Left ventricle myocardium superior (tissue), 1 donor: ENCODE measurements around the gene FGFR3. TPM values are rescaled to one million over a fixed set of nuclear protein-coding genes. Genes with fewer than 3 reads are reported as not detected.

ENCODE experiments used
- ATAC-seq: fragments of 200-7000 bp; cut with Tn5 transposase; one replicate; pipeline ENCODE4 v1.9.1; 2020; ENCODE audit warnings: mild to moderate bottlenecking, moderate library complexity
- DNase-seq: peaks from one replicate; pipeline ENCODE4 v3.0.0-alpha.2; 2020
- intact Hi-C: fragments of 100-400 bp; cut with micrococcal nuclease; formaldehyde crosslinking; loops from one replicate; pipeline ENCODE4 v1.11.0; 2022
- long read RNA-seq: library from polyadenylated mRNA; unstranded; transcript quantifications from one replicate; pipeline ENCODE4 v2.0.0, GENCODE V29; 2021
- total RNA-seq: library from RNA; stranded (reverse); fragmentation: NEBNext Ultra II Directional; extraction: Animal tissue kit (Norgen Biotek cat#: 25700); gene quantifications from one replicate; pipeline ENCODE4 v1.2.1, GENCODE V29; 2021
- donor health status: DM: no; HTN: yes; CAD: no; lungs with severe emphysema.

The FGFR3 gene
- total RNA-seq, result 1.7 TPM
- long read RNA-seq, partial matches to known transcripts, result 8 of 9 reads
- long read RNA-seq, other reads (novel, unspliced or antisense), result 1 of 9 reads

DNA sequence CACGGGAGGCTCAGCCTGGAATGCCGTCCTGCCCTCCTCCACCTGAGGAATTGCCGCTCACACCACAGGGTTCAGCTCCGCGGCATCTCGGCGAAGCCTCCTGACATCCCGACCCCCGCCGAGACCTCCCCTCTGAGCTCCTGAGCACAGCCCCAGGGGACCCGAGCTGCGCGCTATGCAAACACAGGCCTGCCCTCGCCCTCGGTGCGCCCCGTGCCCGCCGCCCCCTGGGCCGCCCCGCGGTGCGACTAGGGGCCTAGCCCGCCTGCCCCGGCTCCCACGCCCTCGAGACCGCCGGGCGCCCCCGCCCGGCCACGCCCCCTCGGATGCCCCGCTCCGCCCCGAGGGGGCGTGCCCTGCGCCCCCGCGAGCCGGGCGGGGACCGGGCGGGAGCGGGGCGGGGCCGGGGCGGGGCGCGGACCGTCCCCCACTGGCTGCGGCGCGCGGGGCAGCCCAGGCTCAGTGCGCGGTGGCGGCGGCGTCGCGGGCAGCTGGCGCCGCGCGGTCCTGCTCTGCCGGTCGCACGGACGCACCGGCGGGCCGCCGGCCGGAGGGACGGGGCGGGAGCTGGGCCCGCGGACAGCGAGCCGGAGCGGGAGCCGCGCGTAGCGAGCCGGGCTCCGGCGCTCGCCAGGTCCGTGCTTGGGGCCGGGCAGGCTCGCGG is at the start of gene FGFR3:
TSS of gene FGFR3 (plus strand) at position 462 of the 664 bp plus-strand sequence. CDS start 642 bp downstream, outside the sequence.
- ATAC-seq (peak; percentile 88), DNase-seq (peak; percentile 71)
- intact Hi-C loops, result no loop called here

DNA sequence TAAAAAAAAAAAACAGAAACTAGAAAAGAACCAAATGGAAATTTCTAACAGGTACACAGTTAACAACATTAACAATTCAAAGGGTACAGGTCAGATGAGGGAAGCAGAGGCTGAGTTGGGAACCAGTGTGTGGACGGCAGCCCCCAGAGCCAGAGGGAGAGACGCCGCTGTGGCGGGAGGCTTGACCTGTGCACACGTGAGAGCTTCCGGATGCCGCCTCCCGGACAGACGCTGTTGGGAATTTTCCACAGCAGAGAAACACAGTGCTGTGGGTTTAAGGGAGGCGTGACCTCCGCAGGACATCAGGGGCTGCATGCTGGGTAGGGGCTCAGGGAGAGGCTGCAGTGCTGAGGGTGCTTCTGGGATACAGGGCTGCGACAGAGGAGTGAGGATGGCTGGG is 49.5 kb upstream of the FGFR3 start:
- DNase-seq (no peak), ATAC-seq (no peak)
- intact Hi-C loops, result loop anchor here (10.0 kb wide), 1 partner anchor 71 kb away; no protein-coding TSS in a partner anchor

DNA sequence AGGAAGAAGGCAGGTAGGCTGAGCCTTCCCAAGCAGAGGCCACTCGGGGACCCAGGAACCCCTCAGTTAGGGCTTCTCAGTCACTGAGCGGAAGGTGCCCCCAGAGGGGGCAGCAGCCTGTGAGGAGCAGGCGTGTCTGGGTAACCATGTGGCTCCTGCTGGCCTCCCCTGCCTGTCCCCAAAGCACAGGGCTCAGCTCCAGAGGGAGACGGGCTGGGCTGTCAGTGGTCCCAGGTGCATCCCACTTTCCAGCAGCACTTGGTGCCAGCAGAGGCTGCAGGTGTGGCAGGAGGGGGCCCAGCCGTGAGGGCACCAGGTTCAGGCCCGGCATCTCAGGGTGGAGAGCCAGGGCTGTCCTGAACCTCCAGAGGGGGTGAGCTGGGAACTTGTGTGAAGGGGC is 49.1 kb upstream of the FGFR3 start:
- no peak for ATAC-seq
- intact Hi-C loops, result loop anchor here (10.0 kb wide), 1 partner anchor 71 kb away; no protein-coding TSS in a partner anchor

DNA sequence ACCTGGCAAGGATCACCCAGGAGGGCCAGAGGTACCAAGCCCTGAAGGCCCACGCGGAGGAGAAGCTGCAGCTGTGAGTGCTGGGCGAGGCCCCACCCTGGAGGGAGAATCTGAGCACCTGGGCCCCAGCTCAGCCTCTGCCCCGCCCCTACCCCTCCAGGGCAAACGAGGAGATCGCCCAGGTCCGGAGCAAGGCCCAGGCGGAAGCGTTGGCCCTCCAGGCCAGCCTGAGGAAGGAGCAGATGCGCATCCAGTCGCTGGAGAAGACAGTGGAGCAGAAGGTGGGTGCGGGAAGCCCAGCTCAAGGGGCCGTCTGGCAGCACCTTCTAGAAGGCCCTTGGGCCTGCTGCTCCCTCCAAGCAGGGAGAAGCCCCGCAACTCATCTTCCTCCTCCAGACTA is 48.5 kb upstream of the FGFR3 start:
- intact Hi-C loops, result loop anchor here (10.0 kb wide), 1 partner anchor 70 kb away; no protein-coding TSS in a partner anchor
- no peak for DNase-seq
- ATAC-seq, result no peak

More for the DNA sequence above, 49.1 kb upstream of the FGFR3 start:
- DNase-seq, result no peak

DNA sequence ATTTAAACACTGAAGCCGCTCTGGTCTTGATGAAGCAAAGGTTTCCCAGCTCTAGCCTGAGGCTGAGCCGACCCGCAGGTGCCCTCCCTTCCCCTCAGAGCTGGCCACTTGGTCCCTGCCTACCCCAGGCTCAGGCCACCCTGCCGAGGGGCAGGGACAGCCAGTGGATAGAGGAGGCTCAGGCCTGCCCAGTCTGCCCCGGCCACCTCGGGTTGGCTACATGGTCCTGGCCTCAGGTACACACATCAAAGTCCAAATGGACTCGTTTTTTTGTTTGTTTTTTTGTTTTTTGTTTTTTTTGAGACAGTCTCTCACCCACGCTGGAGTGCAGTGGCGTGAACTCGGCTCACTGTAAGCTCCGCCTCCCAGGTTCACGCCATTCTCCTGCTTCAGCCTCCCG is 47.9 kb upstream of the FGFR3 start:
- ATAC-seq (no peak), DNase-seq (no peak)
- intact Hi-C loops, result loop anchor here (10.0 kb wide), 1 partner anchor 70 kb away; no protein-coding TSS in a partner anchor

DNA sequence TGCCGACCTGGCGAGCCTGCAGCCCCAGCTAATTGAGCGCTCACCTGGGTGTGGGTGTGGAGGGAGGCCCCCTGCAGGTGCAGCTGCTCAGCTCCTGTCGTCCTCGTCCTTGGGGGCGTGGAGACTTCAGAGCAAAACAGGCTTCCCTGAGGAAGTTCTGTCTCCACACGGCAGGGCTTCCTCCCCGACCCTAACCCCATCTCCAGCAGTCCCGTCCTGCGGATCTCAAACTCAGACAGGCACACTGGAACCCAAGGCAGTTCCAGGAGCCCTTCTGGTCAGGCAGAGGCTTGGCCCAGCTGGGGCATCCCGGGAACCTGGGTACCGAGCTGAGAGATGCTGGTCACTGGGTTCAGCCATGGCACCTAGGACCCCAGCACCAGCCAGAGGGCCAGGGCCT is 47.4 kb upstream of the FGFR3 start:
- intact Hi-C loops, result loop anchor here (10.0 kb wide), 1 partner anchor 69 kb away; no protein-coding TSS in a partner anchor
- DNase-seq (no peak), ATAC-seq (no peak)

DNA sequence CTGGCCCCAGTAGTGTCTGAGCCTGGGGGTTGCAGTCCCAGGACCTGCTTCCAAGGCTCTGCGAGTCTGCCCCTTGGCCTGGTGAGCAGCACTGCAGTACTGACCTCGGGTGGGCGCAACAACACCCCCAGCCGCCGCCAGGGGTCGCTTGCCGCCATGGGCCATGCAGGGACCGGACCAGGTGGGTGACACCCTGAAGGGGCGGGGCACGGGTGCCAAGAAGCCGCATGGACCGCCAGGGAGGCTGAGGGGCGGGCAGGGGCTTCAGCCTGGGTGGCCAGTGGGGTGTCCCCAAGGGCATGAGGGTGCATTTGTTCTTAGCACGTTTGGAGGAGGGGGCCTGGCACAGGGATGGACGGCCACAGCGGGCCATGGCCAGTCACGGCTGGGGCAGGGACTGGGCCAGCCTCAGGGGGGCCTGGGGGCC is 46.8 kb upstream of the FGFR3 start:
- peak; percentile 84 for DNase-seq

DNA sequence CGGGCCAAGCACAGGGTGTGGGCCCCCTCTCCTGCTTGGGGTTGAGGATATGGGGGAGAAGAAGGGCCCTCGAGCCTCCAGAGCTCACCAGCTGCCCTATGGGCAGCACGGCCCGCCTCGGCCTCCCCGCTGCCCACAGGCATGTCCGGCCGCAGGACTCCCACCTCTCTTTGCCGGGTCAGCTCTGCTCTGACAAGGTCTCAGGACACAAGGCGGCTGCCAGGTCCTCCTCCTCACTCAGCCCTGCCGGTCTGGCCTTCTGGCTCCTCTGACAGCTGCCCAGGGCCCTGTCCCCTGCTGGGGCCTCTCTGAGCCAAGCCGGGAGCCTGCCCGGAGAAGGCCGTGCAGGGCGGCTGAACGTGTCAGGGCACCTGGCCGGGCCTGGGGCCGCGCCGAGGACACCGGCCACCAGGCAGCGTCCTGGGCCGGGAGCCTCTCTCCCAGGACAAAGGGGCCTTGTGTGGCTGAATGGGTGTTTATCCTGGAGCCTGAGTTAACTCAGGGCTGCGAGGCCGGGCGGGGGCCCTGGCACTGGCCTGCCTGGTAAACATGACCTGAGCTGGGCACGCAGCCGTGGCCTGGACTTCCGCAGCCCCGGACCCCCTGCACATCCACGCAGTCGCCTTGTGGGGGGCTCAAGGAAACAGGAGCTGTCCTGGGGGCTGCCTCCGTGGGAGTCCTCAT is 46.0 kb upstream of the FGFR3 start:
- ATAC-seq, result no peak
- intact Hi-C loops, result loop anchor here (10.0 kb wide), 1 partner anchor 68 kb away; no protein-coding TSS in a partner anchor
- DNase-seq, result no peak

More for the DNA sequence above, 46.8 kb upstream of the FGFR3 start:
- intact Hi-C loops, result loop anchor here (10.0 kb wide), 1 partner anchor 69 kb away; no protein-coding TSS in a partner anchor
- ATAC-seq, result peak; percentile 75

DNA sequence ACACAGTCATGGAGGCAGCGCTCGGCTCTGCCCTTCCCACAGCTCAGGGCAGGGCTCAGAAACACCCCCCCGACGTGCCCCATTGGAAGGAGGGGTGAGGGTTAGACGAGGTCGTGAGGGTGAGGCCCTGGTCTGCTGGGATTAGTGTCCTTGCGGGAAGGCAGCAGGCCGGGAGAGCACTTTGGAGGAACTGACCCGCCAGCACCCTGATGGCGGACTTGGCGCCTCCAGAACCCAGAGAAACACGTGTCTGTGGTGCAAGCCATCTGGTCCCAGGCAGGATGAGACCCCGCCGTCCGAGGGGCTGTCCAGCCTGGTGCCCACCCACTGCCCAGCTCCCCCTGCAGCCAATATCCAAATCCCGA is 45.5 kb upstream of the FGFR3 start:
- DNase-seq (no peak), ATAC-seq (no peak)
- intact Hi-C loops, result loop anchor here (10.0 kb wide), 1 partner anchor 67 kb away; no protein-coding TSS in a partner anchor

DNA sequence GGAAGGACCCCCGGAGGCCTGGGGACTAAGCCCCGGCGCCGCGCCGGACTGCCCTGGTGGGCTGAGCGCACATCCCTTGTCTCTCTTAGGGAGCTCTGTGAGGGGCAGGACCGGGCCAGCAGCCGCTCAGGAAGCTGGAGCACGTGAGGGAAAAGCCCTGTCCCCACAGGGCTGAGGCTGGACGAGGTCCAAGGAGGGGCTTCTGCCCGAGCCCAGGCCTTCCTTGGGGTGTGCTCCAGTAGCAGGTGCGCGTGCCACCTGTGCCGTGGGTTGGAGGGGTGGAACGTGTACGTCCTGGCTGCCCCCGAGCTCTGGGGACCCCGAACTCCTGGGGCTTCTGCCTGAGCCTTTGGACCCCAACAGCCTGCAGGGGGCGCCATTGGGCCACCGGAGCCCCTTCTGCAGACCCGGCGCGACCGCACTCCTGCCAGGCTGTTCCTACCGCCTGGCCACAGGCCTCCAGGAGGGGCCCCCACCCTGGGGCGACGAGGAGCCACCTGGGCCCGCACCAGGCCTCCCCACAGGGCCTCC is 44.6 kb upstream of the FGFR3 start:
- ATAC-seq, result peak; percentile 49
- peak; percentile 82 for DNase-seq
- intact Hi-C loops, result loop anchor here (10.0 kb wide), 1 partner anchor 66 kb away; no protein-coding TSS in a partner anchor

DNA sequence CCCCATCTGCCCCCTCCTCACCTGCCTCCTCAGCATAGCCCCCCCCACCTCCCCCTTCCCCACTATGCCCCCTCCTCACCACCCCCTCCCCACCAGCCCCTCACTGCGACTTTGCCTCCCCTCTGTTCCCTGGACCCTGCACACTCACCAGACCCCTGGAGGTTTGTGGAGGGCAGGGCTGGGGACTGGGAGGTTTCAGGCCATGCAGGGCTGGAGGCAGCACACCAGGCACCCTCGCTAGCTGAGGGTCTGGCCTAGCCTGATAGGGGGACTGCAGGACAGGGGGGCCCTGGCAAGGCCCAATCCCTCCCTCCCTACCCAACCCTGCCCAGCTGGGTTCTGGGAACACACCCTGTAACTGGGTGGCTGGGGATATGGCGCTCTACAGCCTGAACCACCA is 43.7 kb upstream of the FGFR3 start:
- ATAC-seq, result no peak
- intact Hi-C loops, result loop anchor here (10.0 kb wide), 1 partner anchor 65 kb away; no protein-coding TSS in a partner anchor
- no peak for DNase-seq

DNA sequence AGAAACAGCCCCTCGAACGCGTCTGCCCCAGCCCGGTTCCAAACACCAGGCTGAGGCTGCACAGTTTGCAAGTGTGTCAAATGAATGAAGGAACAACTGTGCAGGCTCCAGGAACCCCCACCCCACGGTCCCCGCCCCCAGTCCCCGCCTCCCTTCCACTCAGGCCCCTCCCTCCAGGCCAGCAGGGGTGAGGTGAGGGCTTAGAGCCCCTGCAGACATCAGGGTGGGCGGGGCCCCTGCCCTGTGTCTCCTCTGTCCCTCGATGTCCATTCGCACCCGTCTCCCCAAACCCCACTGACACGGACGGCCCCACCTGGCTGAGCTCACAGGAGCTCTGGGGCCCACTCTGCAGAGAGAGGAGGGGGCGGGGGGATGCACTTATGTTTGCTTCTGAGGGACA is 43.3 kb upstream of the FGFR3 start:
- no peak for DNase-seq
- intact Hi-C loops, result loop anchor here (10.0 kb wide), 1 partner anchor 65 kb away; no protein-coding TSS in a partner anchor

DNA sequence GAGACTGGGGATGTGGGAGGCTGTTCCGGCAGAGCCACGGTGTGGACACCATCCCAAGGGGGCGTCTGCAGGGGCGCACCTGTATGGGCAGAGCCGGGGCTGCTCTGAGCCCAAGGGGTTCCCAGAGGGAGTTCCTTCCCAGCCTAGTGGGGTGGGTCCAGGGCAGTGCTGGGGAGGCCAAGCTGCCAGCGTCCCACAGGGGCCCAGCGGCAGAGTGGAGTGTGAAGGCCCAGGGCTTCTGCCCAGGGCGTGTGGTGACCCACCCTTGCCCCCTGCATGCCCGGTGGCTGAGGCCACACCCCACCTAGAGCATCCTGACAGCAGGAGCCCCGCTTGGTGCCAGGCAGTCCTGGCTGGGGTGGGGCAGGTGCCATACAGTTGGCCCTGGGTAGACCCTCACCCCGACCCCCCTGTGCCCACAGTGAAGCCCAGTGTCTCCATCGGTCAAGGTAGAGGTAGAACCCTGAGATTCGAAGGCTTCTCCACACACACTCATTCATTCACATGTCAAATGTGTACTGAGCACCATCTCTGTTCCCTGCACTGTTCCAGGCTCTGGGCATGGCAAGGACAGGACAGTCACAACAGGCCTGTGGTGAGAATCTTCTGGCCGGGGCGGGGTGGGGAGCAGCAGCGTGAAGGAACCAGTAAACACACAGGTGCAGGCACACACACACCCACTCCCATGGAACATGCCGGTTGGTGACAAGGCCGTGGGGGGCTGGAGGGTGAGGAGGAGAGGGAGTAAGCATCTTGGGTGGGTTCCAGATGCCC is 42.5 kb upstream of the FGFR3 start:
- ATAC-seq (no peak), DNase-seq (no peak)
- intact Hi-C loops, result no loop called here

More for the DNA sequence above, 43.3 kb upstream of the FGFR3 start:
- ATAC-seq, result no peak

DNA sequence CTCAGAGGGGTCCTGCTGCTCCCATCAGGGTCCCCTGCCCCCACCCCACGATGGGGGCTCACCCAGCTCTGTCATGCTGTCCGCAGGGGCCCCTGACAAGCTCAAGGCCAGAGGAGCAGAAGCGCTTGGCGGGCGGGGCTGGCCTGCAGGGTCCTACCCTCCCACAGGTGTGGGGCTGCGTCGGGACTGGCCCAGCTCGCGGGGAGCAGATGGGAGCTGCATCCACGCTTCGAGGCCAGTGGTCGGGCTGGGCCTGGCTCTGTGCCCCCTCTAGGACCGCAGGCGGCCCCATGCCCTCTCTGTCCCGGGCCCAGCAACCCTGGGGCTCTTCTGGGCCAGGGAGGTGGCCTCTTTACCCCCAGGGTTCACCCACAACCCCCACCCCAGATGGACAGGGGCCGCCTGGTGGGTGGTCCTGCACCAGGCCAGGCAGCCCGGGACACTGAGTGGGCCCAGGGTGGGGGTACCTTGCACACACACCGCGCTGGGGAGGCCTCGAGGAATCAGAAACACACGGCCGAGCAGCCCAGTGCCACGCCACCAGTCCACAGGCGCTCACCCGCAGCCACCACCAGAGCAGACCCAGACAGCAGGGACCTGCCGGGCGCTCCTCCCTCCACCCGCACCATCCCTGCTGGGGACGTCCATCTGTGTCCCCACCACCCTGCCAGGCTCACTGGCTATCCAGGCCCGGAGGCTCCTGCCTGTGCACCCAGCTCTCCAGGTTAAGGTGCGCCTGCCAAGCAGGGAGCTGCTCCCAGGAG is 41.8 kb upstream of the FGFR3 start:
- intact Hi-C loops, result no loop called here

DNA sequence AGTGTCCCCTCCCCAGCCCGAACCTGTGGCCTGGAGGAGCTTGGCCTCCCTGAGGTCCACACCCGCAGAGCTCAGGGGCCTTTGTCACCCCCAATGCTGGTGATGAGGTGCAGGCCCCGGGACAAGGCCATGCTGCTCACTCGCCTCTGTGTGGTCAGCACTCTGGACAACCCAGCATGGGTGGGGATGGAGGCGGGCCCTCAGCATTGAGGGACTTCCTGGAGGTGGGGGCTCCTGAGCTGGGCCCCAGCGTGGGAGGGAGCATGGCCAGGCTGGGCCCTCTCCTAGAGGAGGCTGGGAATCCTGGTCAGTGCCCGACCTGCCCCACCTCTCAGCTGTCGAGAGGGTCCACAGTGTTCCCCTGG is 41.2 kb upstream of the FGFR3 start:
- intact Hi-C loops, result no loop called here
- DNase-seq (no peak), ATAC-seq (no peak)

More for the DNA sequence above, 41.8 kb upstream of the FGFR3 start:
- DNase-seq (no peak), ATAC-seq (no peak)

DNA sequence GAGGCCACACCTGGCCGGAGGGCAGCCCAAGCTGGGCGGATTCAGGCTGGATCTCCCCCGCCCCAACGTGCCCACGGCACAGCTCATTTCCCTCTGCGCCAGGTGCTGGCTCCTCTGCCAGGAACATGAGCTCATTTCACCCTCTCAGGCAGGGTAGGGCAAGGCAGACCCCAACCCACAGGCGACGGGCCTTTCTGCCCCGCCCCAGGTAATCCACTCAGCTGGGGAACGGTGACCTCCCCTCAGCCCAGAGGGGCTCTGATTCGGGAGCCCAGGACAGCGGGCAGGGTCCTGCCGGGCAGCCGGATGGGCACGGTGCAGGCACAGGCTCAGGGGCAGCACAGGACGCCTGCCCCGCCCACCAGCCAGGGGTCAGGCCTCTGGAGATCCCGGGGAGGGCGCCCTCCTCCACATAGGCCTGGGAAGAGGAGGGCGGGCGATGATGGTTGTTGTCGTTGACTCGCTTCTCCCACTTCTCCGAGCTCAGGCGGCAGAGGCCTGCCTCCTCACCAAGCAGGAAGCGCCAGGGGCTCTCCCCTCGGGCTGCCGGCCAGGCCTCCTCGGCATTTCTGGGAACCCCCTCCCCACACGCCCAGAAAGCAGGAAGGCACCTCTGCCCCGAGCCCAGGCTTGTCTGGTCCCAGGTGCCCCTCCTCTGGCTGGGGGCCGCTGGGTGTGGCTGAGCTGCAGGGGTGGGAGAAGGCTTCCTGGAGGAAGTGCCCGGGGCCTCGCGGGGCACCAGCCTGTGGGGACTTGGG is 40.6 kb upstream of the FGFR3 start:
- DNase-seq (no peak), ATAC-seq (peak; percentile 11)
- intact Hi-C loops, result no loop called here

DNA sequence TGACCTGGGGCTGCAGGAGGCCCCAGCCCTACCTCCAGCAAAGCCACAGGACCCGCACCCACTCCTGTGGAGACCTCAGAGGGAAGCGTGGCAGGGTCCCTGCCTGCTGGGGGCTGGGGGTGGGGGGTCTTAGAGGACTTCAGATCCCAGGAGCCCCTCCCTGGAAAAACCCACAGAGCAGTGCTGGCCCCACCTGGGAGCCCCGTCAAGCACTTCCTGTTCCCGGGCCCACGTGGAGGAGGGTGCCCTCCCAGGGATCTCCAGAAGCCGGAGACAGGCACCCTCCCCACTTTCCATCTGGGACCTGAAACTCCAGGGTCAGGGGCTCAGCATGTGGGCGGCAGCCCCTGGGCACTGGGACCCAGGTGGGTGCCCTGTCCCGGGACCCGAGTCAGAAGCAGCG is 39.8 kb upstream of the FGFR3 start:
- DNase-seq (no peak), ATAC-seq (no peak)
- intact Hi-C loops, result no loop called here
